WTC11 (cell line): ENCODE measurements around the gene LMO1. TPM values are rescaled to one million over a fixed set of nuclear protein-coding genes. Genes with fewer than 3 reads are reported as not detected.
A peak's percentile ranks its signal among the peaks of the same experiment; 100 is the strongest.

Experiments
- ATAC-seq: fragments of 200-7000 bp; cut with Tn5 transposase; 2 replicates; pipeline ENCODE4 v1.10.0; 2021; ENCODE audit warnings: mild to moderate bottlenecking, moderate library complexity
- CTCF ChIA-PET: fragments of 300-600 bp; sonication (Branson Sonifier 250); formaldehyde crosslinking; loops from one replicate; lab custom pipeline; 2021; ENCODE audit warnings: antibody characterized with exemption; lab: Charles Lee
- POLR2A ChIA-PET: fragments of 350-600 bp; sonication (Branson Sonifier 250); formaldehyde crosslinking; loops from one replicate; lab custom pipeline; 2021; ENCODE audit warnings: antibody characterized with exemption; lab: Charles Lee
- DNase-seq: peaks from one replicate; pipeline ENCODE4 v3.0.0; 2021; ENCODE audit warnings: low spot score
- H3K27ac Mint-ChIP-seq: 2 replicates; pipeline ENCODE4 v1.8.0; 2021; ENCODE audit warnings: mixed read lengths
- H3K27me3 Mint-ChIP-seq: 2 replicates; pipeline ENCODE4 v1.8.0; 2021; ENCODE audit warnings: low read depth, mild to moderate bottlenecking, moderate library complexity, mixed read lengths
- H3K36me3 Mint-ChIP-seq: 2 replicates; pipeline ENCODE4 v1.8.0; 2021; ENCODE audit warnings: mixed read lengths
- H3K4me1 Mint-ChIP-seq: 2 replicates; pipeline ENCODE4 v1.8.0; 2022; ENCODE audit warnings: mixed read lengths
- H3K4me3 Mint-ChIP-seq: 2 replicates; pipeline ENCODE4 v1.8.0; 2021; ENCODE audit warnings: mild to moderate bottlenecking, moderate library complexity, mixed read lengths
- H3K9me3 Mint-ChIP-seq: 2 replicates; pipeline ENCODE4 v1.8.0; 2021; ENCODE audit warnings: mixed read lengths
- ATF1 ChIP-seq: sonication (generic); formaldehyde crosslinking; IDR thresholded peaks from 2 replicates; pipeline ENCODE4 v1.8.1; 2023; ENCODE audit warnings: mild to moderate bottlenecking, moderate library complexity, missing genetic modification reagents
- CBFB ChIP-seq: sonication (generic); formaldehyde crosslinking; IDR thresholded peaks from 2 replicates; pipeline ENCODE4 v1.8.1; 2022; ENCODE audit warnings: mild to moderate bottlenecking, low read depth, missing genetic modification reagents
- ESRRA ChIP-seq: sonication (generic); formaldehyde crosslinking; IDR thresholded peaks from 2 replicates; pipeline ENCODE4 v1.8.1; 2022; ENCODE audit warnings: mild to moderate bottlenecking, missing genetic modification reagents, borderline replicate concordance
- KAT7 ChIP-seq: sonication (generic); formaldehyde crosslinking; IDR thresholded peaks from 2 replicates; pipeline ENCODE4 v1.8.1; 2023; ENCODE audit warnings: missing genetic modification reagents, mild to moderate bottlenecking, borderline replicate concordance
- NR1H2 ChIP-seq: sonication (generic); formaldehyde crosslinking; IDR thresholded peaks from 2 replicates; pipeline ENCODE4 v1.9.0; 2021; ENCODE audit warnings: mild to moderate bottlenecking, moderate library complexity, missing genetic modification reagents
- NR2C2 ChIP-seq: sonication (generic); formaldehyde crosslinking; IDR thresholded peaks from 2 replicates; pipeline ENCODE4 v1.8.0; 2022; ENCODE audit warnings: mild to moderate bottlenecking, missing genetic modification reagents
- RELA ChIP-seq: sonication (generic); formaldehyde crosslinking; IDR thresholded peaks from 2 replicates; pipeline ENCODE4 v1.8.1; 2022; ENCODE audit warnings: missing genetic modification reagents, mild to moderate bottlenecking, borderline replicate concordance
- SMAD3 ChIP-seq: sonication (generic); formaldehyde crosslinking; IDR thresholded peaks from 2 replicates; pipeline ENCODE4 v1.8.0; 2022; ENCODE audit warnings: missing genetic modification reagents, mild to moderate bottlenecking, borderline replicate concordance
- TEAD1 ChIP-seq: sonication (generic); formaldehyde crosslinking; IDR thresholded peaks from 2 replicates; pipeline ENCODE4 v1.8.0; 2022; ENCODE audit warnings: mild to moderate bottlenecking, missing genetic modification reagents
- TP53 ChIP-seq: sonication (generic); formaldehyde crosslinking; IDR thresholded peaks from 2 replicates; pipeline ENCODE4 v1.8.1; 2023; ENCODE audit warnings: mild to moderate bottlenecking, missing genetic modification reagents
- ZBTB21 ChIP-seq: sonication (generic); formaldehyde crosslinking; IDR thresholded peaks from 2 replicates; pipeline ENCODE4 v1.8.1; 2023; ENCODE audit warnings: mild to moderate bottlenecking, missing genetic modification reagents, borderline replicate concordance
- ZNF138 ChIP-seq: sonication (generic); formaldehyde crosslinking; conservative IDR thresholded peaks from 2 replicates; pipeline ENCODE4 v1.8.1; 2022; ENCODE audit warnings: mild to moderate bottlenecking, moderate library complexity, missing genetic modification reagents
- ZNF219 ChIP-seq: sonication (generic); formaldehyde crosslinking; IDR thresholded peaks from 2 replicates; pipeline ENCODE4 v1.8.0; 2023; ENCODE audit warnings: missing genetic modification reagents, mild to moderate bottlenecking, borderline replicate concordance
- ZNF232 ChIP-seq: sonication (generic); formaldehyde crosslinking; IDR thresholded peaks from 2 replicates; pipeline ENCODE4 v1.8.0; 2022; ENCODE audit warnings: mild to moderate bottlenecking, missing genetic modification reagents
- ZNF263 ChIP-seq: sonication (generic); formaldehyde crosslinking; IDR thresholded peaks from 2 replicates; pipeline ENCODE4 v1.8.1; 2022; ENCODE audit warnings: low read depth, mild to moderate bottlenecking, moderate library complexity, missing genetic modification reagents
- ZNF416 ChIP-seq: fragments of 250-450 bp; sonication (Bioruptor Pico); IDR thresholded peaks from 2 replicates; pipeline ENCODE4 v1.9.0; 2021; ENCODE audit warnings: mild to moderate bottlenecking, inconsistent platforms
- total RNA-seq: library from RNA; stranded (reverse); gene quantifications from 3 replicates; pipeline ENCODE4 v1.2.3, GENCODE V29; 2021
- TF ChIP-seq, protein P1 (sequence below): fragments of 250-450 bp; sonication (Bioruptor Pico); IDR thresholded peaks from 2 replicates; pipeline ENCODE4 v1.9.0; 2021; ENCODE audit warnings: moderate library complexity, mild to moderate bottlenecking, inconsistent platforms, borderline replicate concordance
- TF ChIP-seq, protein P2 (sequence below): sonication (generic); formaldehyde crosslinking; IDR thresholded peaks from 2 replicates; pipeline ENCODE4 v1.8.1; 2022; ENCODE audit warnings: missing genetic modification reagents, borderline replicate concordance
- TF ChIP-seq, protein P3 (sequence below): sonication (generic); formaldehyde crosslinking; IDR thresholded peaks from 2 replicates; pipeline ENCODE4 v1.8.1; 2023; ENCODE audit warnings: mild to moderate bottlenecking, missing genetic modification reagents, moderate library complexity
- TF ChIP-seq, protein P4 (sequence below): sonication (generic); formaldehyde crosslinking; IDR thresholded peaks from 2 replicates; pipeline ENCODE4 v1.8.1; 2022; ENCODE audit warnings: mild to moderate bottlenecking, missing genetic modification reagents, moderate library complexity, borderline replicate concordance
- TF ChIP-seq, protein P5 (sequence below): sonication (generic); formaldehyde crosslinking; IDR thresholded peaks from 2 replicates; pipeline ENCODE4 v1.8.1; 2022; ENCODE audit warnings: low read depth, missing genetic modification reagents, borderline replicate concordance
- TF ChIP-seq, protein P6 (sequence below): sonication (generic); formaldehyde crosslinking; IDR thresholded peaks from 2 replicates; pipeline ENCODE4 v1.8.1; 2023; ENCODE audit warnings: mild to moderate bottlenecking, missing genetic modification reagents

Gene LMO1
- total RNA-seq, 1 experiment from 2014 or later: 0.44 TPM

DNA sequence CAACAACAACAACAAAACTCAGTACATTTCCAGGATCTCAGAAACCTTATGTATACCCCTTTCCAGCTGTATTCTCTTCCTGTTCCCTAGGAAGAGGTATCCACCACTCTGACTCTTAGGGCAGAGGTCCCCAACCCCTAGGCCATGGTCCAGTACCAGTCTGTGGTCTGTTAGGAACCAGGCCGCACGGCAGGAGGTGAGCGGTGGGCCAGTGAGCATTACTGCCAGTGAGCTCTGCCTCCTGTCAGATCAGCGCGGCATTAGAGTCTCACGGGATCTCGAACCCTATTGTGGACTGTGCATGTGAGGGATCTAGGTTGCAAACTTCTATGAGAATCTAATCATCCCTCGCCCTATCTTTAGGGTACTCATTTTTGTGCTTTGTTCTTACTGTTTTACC is 43.9 kb upstream of the LMO1 start (continued):
- TF ChIP-seq CBFB (no peak), ESRRA (no peak), ZBTB21 (CRISPR knock-in tag) (no peak), NR2C2 (CRISPR knock-in tag) (no peak), NR1H2 (CRISPR knock-in tag) (no peak)
- TF ChIP-seq, protein P1, sequence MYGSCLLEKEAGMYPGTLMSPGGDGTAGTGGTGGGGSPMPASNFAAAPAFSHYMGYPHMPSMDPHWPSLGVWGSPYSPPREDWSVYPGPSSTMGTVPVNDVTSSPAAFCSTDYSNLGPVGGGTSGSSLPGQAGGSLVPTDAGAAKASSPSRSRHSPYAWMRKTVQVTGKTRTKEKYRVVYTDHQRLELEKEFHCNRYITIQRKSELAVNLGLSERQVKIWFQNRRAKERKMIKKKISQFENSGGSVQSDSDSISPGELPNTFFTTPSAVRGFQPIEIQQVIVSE: no peak
- TF ChIP-seq, all 79 proteins: peak for 0

DNA sequence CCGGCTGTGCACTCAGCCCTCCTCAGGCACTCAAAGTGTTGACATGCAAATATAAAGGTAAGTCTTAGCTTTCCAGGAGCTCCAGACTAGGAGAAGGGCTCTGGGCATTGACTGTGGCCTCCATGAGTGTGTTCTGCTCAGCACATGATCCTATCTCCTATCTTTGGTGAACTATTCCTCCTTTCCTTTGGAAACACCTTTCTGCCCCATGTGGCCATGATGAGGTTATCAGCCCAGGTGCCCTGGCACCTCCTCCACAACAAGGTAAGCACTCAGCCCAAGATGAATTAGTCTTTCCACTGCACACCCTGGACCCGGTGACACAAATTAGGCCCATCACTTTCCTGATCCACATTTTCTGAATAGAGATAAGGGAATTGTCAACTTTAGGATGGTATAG is 37.9 kb upstream of the LMO1 start:
- Mint-ChIP-seq H3K36me3 (peaks cover 6% of the 10 kb centered on the region), H3K9me3 (peaks cover 39% of the 10 kb centered on the region)
- POLR2A ChIA-PET: no interaction called here
- TF ChIP-seq, protein P2, sequence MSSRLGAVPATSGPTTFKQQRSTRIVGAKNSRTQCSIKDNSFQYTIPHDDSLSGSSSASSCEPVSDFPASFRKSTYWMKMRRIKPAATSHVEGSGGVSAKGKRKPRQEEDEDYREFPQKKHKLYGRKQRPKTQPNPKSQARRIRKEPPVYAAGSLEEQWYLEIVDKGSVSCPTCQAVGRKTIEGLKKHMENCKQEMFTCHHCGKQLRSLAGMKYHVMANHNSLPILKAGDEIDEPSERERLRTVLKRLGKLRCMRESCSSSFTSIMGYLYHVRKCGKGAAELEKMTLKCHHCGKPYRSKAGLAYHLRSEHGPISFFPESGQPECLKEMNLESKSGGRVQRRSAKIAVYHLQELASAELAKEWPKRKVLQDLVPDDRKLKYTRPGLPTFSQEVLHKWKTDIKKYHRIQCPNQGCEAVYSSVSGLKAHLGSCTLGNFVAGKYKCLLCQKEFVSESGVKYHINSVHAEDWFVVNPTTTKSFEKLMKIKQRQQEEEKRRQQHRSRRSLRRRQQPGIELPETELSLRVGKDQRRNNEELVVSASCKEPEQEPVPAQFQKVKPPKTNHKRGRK (CRISPR knock-in tag): no peak
- TF ChIP-seq ZNF219 (CRISPR knock-in tag): no peak
- TF ChIP-seq, all 79 proteins: peak for 0
- DNase-seq: no peak
- Mint-ChIP-seq H3K4me1 (peaks cover 8% of the 10 kb centered on the region), H3K4me3 (no peak overlapping the region), H3K27me3 (peaks cover 4% of the 10 kb centered on the region; the same call in 1 of the 2 replicates), H3K27ac (no peak overlapping the region)
- CTCF ChIA-PET: interaction anchor here (0.9 to 2.2 kb wide), 3 partner anchors 24 to 54 kb away, joined by 3 to 7 read pairs (median 6); partner anchors contain the start of gene LMO1
- ATAC-seq: peak; percentile 72

DNA sequence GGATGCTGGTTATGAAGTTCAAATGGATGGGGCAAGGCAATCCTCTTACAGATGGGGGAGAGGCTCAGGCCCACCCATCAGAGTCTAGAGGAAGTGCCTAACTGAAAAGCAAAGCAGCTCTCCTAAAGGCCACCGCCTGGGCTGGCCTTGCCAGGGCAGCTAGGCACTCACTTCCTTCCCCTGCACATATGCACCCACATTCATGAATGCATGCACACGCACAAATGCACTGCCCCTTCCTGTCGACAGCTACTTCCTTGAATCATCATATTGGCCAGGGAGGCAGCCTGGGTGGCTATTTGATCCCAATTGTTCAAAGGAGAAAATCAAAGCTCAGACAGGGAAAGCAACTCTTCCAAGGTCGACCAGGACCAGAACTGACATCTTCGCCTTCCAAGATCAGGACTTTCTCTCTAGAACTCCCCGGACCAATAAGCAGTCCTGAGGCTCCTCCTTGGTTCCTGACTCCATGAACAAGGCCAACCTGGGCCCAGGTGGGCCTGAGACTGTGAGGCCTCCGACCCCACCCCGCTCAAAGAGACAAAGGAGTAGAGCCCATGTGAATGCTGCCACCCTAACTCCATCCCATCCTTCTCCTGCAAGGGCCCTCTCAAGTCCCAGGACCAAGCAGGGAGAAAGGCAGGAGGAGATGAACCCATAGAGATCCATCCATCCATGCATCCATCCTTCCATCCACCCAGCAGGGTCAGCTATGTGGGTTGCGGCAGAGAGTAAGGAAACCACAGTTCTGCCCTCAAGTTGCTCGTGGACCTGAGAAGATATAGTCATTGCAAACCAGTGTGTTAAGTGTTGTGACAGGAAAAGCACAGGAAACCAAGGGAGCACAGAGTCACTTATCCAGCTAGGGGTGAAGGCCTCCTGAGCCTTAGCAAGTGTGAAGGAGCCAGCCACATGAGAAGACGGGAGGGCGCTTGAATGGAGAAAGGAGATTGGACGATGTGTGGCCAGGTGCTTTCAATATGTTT is 35.4 kb upstream of the LMO1 start:
- CTCF ChIA-PET: interaction anchor here (0.9 to 1.5 kb wide), 3 partner anchors 31 to 41 kb away, joined by 3 to 8 read pairs (median 3); partner anchors contain the start of gene LMO1
- DNase-seq: no peak
- no peak overlapping the region for H3K4me3 Mint-ChIP-seq
- H3K27me3 Mint-ChIP-seq: no peaks in the 10 kb centered on the region
- peaks cover 29% of the 10 kb centered on the region for H3K9me3 Mint-ChIP-seq
- H3K36me3 Mint-ChIP-seq: no peaks in the 10 kb centered on the region; the same call in 1 of the 2 replicates
- TF ChIP-seq ZNF416 (CRISPR knock-in tag) (no peak), TEAD1 (CRISPR knock-in tag) (no peak), KAT7 (no peak), RELA (CRISPR knock-in tag) (no peak), ZNF138 (CRISPR knock-in tag) (no peak), TP53 (CRISPR knock-in tag) (no peak), ATF1 (CRISPR knock-in tag) (no peak), NR2C2 (CRISPR knock-in tag) (no peak), ZNF232 (no peak), ZNF263 (CRISPR knock-in tag) (no peak), SMAD3 (CRISPR knock-in tag) (no peak)
- TF ChIP-seq, protein P3, sequence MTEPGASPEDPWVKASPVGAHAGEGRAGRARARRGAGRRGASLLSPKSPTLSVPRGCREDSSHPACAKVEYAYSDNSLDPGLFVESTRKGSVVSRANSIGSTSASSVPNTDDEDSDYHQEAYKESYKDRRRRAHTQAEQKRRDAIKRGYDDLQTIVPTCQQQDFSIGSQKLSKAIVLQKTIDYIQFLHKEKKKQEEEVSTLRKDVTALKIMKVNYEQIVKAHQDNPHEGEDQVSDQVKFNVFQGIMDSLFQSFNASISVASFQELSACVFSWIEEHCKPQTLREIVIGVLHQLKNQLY (CRISPR knock-in tag): no peak
- TF ChIP-seq, protein P4, sequence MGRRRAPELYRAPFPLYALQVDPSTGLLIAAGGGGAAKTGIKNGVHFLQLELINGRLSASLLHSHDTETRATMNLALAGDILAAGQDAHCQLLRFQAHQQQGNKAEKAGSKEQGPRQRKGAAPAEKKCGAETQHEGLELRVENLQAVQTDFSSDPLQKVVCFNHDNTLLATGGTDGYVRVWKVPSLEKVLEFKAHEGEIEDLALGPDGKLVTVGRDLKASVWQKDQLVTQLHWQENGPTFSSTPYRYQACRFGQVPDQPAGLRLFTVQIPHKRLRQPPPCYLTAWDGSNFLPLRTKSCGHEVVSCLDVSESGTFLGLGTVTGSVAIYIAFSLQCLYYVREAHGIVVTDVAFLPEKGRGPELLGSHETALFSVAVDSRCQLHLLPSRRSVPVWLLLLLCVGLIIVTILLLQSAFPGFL (CRISPR knock-in tag): no peak
- TF ChIP-seq, protein P5, sequence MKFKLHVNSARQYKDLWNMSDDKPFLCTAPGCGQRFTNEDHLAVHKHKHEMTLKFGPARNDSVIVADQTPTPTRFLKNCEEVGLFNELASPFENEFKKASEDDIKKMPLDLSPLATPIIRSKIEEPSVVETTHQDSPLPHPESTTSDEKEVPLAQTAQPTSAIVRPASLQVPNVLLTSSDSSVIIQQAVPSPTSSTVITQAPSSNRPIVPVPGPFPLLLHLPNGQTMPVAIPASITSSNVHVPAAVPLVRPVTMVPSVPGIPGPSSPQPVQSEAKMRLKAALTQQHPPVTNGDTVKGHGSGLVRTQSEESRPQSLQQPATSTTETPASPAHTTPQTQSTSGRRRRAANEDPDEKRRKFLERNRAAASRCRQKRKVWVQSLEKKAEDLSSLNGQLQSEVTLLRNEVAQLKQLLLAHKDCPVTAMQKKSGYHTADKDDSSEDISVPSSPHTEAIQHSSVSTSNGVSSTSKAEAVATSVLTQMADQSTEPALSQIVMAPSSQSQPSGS (CRISPR knock-in tag): no peak
- TF ChIP-seq, protein P6, sequence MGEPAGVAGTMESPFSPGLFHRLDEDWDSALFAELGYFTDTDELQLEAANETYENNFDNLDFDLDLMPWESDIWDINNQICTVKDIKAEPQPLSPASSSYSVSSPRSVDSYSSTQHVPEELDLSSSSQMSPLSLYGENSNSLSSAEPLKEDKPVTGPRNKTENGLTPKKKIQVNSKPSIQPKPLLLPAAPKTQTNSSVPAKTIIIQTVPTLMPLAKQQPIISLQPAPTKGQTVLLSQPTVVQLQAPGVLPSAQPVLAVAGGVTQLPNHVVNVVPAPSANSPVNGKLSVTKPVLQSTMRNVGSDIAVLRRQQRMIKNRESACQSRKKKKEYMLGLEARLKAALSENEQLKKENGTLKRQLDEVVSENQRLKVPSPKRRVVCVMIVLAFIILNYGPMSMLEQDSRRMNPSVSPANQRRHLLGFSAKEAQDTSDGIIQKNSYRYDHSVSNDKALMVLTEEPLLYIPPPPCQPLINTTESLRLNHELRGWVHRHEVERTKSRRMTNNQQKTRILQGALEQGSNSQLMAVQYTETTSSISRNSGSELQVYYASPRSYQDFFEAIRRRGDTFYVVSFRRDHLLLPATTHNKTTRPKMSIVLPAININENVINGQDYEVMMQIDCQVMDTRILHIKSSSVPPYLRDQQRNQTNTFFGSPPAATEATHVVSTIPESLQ (CRISPR knock-in tag): no peak
- TF ChIP-seq, protein P2 (CRISPR knock-in tag): no peak
- TF ChIP-seq, all 79 proteins: peak for 0
- H3K27ac Mint-ChIP-seq: no peak overlapping the region
- H3K4me1 Mint-ChIP-seq: peaks cover 8% of the 10 kb centered on the region
- ATAC-seq: no peak
- POLR2A ChIA-PET: no interaction called here
